ENCODE results near the gene ATP8B1.

ATP8B1 gene

GRCh38 chr18:57801325-57801724 is 1.8 kb downstream of the ATP8B1 start:
- no peak for TF ChIP-seq CSDC2 (CRISPR knock-in tag; IDR thresholded peaks at IDR 0.05)
- no peak for ATAC-seq

GRCh38 chr18:57798713-57799373 is 4.3 kb downstream of the ATP8B1 start:
- TF ChIP-seq CSRNP3 (CRISPR knock-in tag; IDR thresholded peaks at IDR 0.05): no peak
- TF ChIP-seq BACH2 (CRISPR knock-in tag; IDR thresholded peaks at IDR 0.05; ENCODE audit: borderline replicate concordance): no peak
- no peak for TF ChIP-seq CSDC2 (CRISPR knock-in tag; IDR thresholded peaks at IDR 0.05)
- TF ChIP-seq OSR1 (CRISPR knock-in tag; IDR thresholded peaks at IDR 0.05): no peak
- no peak for TF ChIP-seq CREB5 (CRISPR knock-in tag; IDR thresholded peaks at IDR 0.05; ENCODE audit: low read depth)
- no peak for TF ChIP-seq ESRRG (CRISPR knock-in tag; IDR thresholded peaks at IDR 0.05)
- TF ChIP-seq ZC3H10 (CRISPR knock-in tag; IDR thresholded peaks at IDR 0.05): no peak
- TF ChIP-seq RARB (CRISPR knock-in tag; IDR thresholded peaks at IDR 0.05): no peak
- no peak for TF ChIP-seq ISL1 (CRISPR knock-in tag; IDR thresholded peaks at IDR 0.05)
- no peak for TF ChIP-seq TOX (CRISPR knock-in tag; IDR thresholded peaks at IDR 0.05; ENCODE audit: borderline replicate concordance)
- no peak for TF ChIP-seq ZFP3 (CRISPR knock-in tag; IDR thresholded peaks at IDR 0.05)
- TF ChIP-seq ARNTL (CRISPR knock-in tag; IDR thresholded peaks at IDR 0.05; ENCODE audit: borderline replicate concordance, low read depth): no peak
- TF ChIP-seq PATZ1 (CRISPR knock-in tag; IDR thresholded peaks at IDR 0.05; ENCODE audit: borderline replicate concordance): no peak
- TF ChIP-seq ZFP30 (CRISPR knock-in tag; IDR thresholded peaks at IDR 0.05): no peak
- TF ChIP-seq TCF4 (CRISPR knock-in tag; IDR thresholded peaks at IDR 0.05; ENCODE audit: borderline replicate concordance): no peak
- TF ChIP-seq TSHZ2 (CRISPR knock-in tag; IDR thresholded peaks at IDR 0.05): no peak
- no peak for TF ChIP-seq PPARA (CRISPR knock-in tag; IDR thresholded peaks at IDR 0.05; ENCODE audit: borderline replicate concordance)
- no peak for TF ChIP-seq SNAI2 (CRISPR knock-in tag; IDR thresholded peaks at IDR 0.05)
- no peak for TF ChIP-seq ZNF8 (CRISPR knock-in tag; IDR thresholded peaks at IDR 0.05)

GRCh38 chr18:57797209-57797651 is 5.9 kb downstream of the ATP8B1 start:
- TF ChIP-seq CSRNP3 (CRISPR knock-in tag; IDR thresholded peaks at IDR 0.05): no peak
- no peak for TF ChIP-seq SNAI2 (CRISPR knock-in tag; IDR thresholded peaks at IDR 0.05)
- no peak for TF ChIP-seq TCF4 (CRISPR knock-in tag; IDR thresholded peaks at IDR 0.05; ENCODE audit: borderline replicate concordance)
- TF ChIP-seq PATZ1 (CRISPR knock-in tag; IDR thresholded peaks at IDR 0.05; ENCODE audit: borderline replicate concordance): no peak
- no peak for TF ChIP-seq CREB5 (CRISPR knock-in tag; IDR thresholded peaks at IDR 0.05; ENCODE audit: low read depth)
- no peak for TF ChIP-seq POU6F1 (CRISPR knock-in tag; IDR thresholded peaks at IDR 0.05; ENCODE audit: borderline replicate concordance, low read depth)
- TF ChIP-seq ZNF70 (CRISPR knock-in tag; IDR thresholded peaks at IDR 0.05): no peak
- TF ChIP-seq BACH2 (CRISPR knock-in tag; IDR thresholded peaks at IDR 0.05; ENCODE audit: borderline replicate concordance): no peak
- TF ChIP-seq ZFP3 (CRISPR knock-in tag; IDR thresholded peaks at IDR 0.05): no peak
- TF ChIP-seq TOX (CRISPR knock-in tag; IDR thresholded peaks at IDR 0.05; ENCODE audit: borderline replicate concordance): no peak
- no peak for TF ChIP-seq ZNF8 (CRISPR knock-in tag; IDR thresholded peaks at IDR 0.05)
- ATAC-seq: no peak

More at GRCh38 chr18:57798713-57799373, 4.3 kb downstream of the ATP8B1 start:
- ATAC-seq: no peak

All from SK-N-SH treated with all-trans-retinoic acid at 6 μM for 48 hours (cell line).